H9 (cell line): ENCODE results near the gene MGMT. TPM values are rescaled to one million over a fixed set of nuclear protein-coding genes. Genes with fewer than 3 reads are reported as not detected.
A peak's percentile ranks its signal among the peaks of the same experiment; 100 is the strongest.

Experiments used
- DNase-seq: peaks from one replicate; pipeline ENCODE4 v3.0.0-alpha.2; 2017
- H2AFZ ChIP-seq: one replicate; pipeline ENCODE4 v1.6.1; 2013; ENCODE audit warnings: mild to moderate bottlenecking, low read length, control low read depth, moderate library complexity
- H2AK5ac ChIP-seq: 2 replicates; pipeline ENCODE4 v1.6.1; 2013; ENCODE audit warnings: low read length, control low read depth, mixed read lengths; ENCODE audit not compliant: insufficient read length
- H2BK120ac ChIP-seq: one replicate; pipeline ENCODE4 v1.6.1; 2013; ENCODE audit warnings: low read depth, mild to moderate bottlenecking, low read length, control low read depth, inconsistent platforms; ENCODE audit not compliant: poor library complexity, severe bottlenecking
- H2BK12ac ChIP-seq: 2 replicates; pipeline ENCODE4 v1.6.1; 2013; ENCODE audit warnings: low read length, control low read depth, mixed read lengths, low read depth; ENCODE audit not compliant: insufficient read length
- H2BK15ac ChIP-seq: 2 replicates; pipeline ENCODE4 v1.6.1; 2013; ENCODE audit warnings: low read depth, low read length, control low read depth
- H2BK20ac ChIP-seq: one replicate; pipeline ENCODE4 v1.6.1; 2013; ENCODE audit warnings: low read depth, mild to moderate bottlenecking, low read length, control low read depth, inconsistent platforms; ENCODE audit not compliant: poor library complexity, severe bottlenecking
- H2BK5ac ChIP-seq: 2 replicates; pipeline ENCODE4 v1.6.1; 2013; ENCODE audit warnings: low read length, control low read depth, mixed read lengths; ENCODE audit not compliant: insufficient read length
- H3K14ac ChIP-seq: 2 replicates; pipeline ENCODE4 v1.6.1; 2013; ENCODE audit warnings: low read length, control low read depth; ENCODE audit not compliant: insufficient read depth
- H3K18ac ChIP-seq: 2 replicates; pipeline ENCODE4 v1.6.1; 2013; ENCODE audit warnings: low read depth, mild to moderate bottlenecking, mixed read lengths, low read length, control low read depth; ENCODE audit not compliant: insufficient read length
- H3K23ac ChIP-seq: 2 replicates; pipeline ENCODE4 v1.6.1; 2013; ENCODE audit warnings: low read length, control low read depth, mixed read lengths, low read depth; ENCODE audit not compliant: insufficient read length
- H3K23me2 ChIP-seq: 2 replicates; pipeline ENCODE4 v1.6.1; 2013; ENCODE audit warnings: low read depth, mild to moderate bottlenecking, mixed read lengths, low read length, control low read depth; ENCODE audit not compliant: insufficient read length, poor library complexity, severe bottlenecking
- H3K27ac ChIP-seq: 2 replicates; pipeline ENCODE4 v1.5.1; 2013; ENCODE audit warnings: low read length, control low read depth, mixed read lengths, low read depth; ENCODE audit not compliant: insufficient read length
- H3K27me3 ChIP-seq: 2 replicates; pipeline ENCODE4 v1.6.1; 2013; ENCODE audit warnings: low read length, control low read depth, inconsistent platforms; ENCODE audit not compliant: insufficient read depth
- H3K4ac ChIP-seq: 2 replicates; pipeline ENCODE4 v1.6.1; 2013; ENCODE audit warnings: low read depth, mild to moderate bottlenecking, control low read depth, inconsistent platforms, low read length, moderate library complexity
- H3K4me1 ChIP-seq: 2 replicates; pipeline ENCODE4 v1.6.1; 2013; ENCODE audit warnings: low read length, control low read depth, inconsistent platforms; ENCODE audit not compliant: insufficient read depth
- H3K4me2 ChIP-seq: 2 replicates; pipeline ENCODE4 v1.6.1; 2013; ENCODE audit warnings: low read length, control low read depth, mixed read lengths; ENCODE audit not compliant: insufficient read length, insufficient read depth
- H3K56ac ChIP-seq: 2 replicates; pipeline ENCODE4 v1.6.1; 2013; ENCODE audit warnings: low read depth, mild to moderate bottlenecking, mixed read lengths, low read length, control low read depth; ENCODE audit not compliant: insufficient read length
- H3K79me1 ChIP-seq: 2 replicates; pipeline ENCODE4 v1.6.1; 2013; ENCODE audit warnings: low read depth, mild to moderate bottlenecking, moderate library complexity, low read length, control low read depth, inconsistent platforms; ENCODE audit not compliant: insufficient read depth, poor library complexity, severe bottlenecking
- H3K79me2 ChIP-seq: 2 replicates; pipeline ENCODE4 v1.6.1; 2013; ENCODE audit warnings: low read length, control low read depth, inconsistent platforms; ENCODE audit not compliant: insufficient read depth
- H3K9ac ChIP-seq: 2 replicates; pipeline ENCODE4 v1.6.1; 2013; ENCODE audit warnings: low read length, control low read depth, mixed read lengths; ENCODE audit not compliant: insufficient read length; ENCODE audit errors: extremely low read depth
- H3K9me3 ChIP-seq: one replicate; pipeline ENCODE4 v1.6.1; 2013; ENCODE audit warnings: low read depth, low read length, inconsistent platforms; ENCODE audit not compliant: control insufficient read depth
- H3T11ph ChIP-seq: one replicate; pipeline ENCODE4 v1.6.1; 2013; ENCODE audit warnings: mild to moderate bottlenecking, low read length, control low read depth, inconsistent platforms
- H4K20me1 ChIP-seq: one replicate; pipeline ENCODE4 v1.6.1; 2013; ENCODE audit not compliant: control insufficient read depth, insufficient read length, insufficient read depth
- H4K5ac ChIP-seq: 2 replicates; pipeline ENCODE4 v1.6.1; 2013; ENCODE audit warnings: low read depth, mild to moderate bottlenecking, mixed read lengths, low read length, control low read depth; ENCODE audit not compliant: insufficient read length
- H4K8ac ChIP-seq: replicated peaks from 2 replicates; pipeline ENCODE4 v1.6.1; 2013; ENCODE audit warnings: low read length, control low read depth, mixed read lengths, low read depth; ENCODE audit not compliant: insufficient read length
- H4K91ac ChIP-seq: 2 replicates; pipeline ENCODE4 v1.6.1; 2013; ENCODE audit warnings: low read depth, mild to moderate bottlenecking, moderate library complexity, mixed read lengths, low read length, control low read depth; ENCODE audit not compliant: insufficient read length
- H3K27ac Mint-ChIP-seq, 3 experiments: 2 replicates in 2 of 3; 3 replicates in 1 of 3; pipeline ENCODE4 v1.8.0; 2020 to 2021; ENCODE audit warnings: mixed read lengths in 3 of 3, mild to moderate bottlenecking in 1 of 3, moderate library complexity in 1 of 3
- H3K27me3 Mint-ChIP-seq: 2 replicates; pipeline ENCODE4 v1.8.0; 2021; ENCODE audit warnings: low read depth, mild to moderate bottlenecking, moderate library complexity, mixed read lengths
- H3K36me3 Mint-ChIP-seq, 3 experiments: 2 replicates in 2 of 3; 3 replicates in 1 of 3; pipeline ENCODE4 v1.8.0; 2020 to 2021; ENCODE audit warnings: low read depth in 3 of 3, mixed read lengths in 3 of 3; ENCODE audit not compliant: insufficient read depth in 1 of 3
- H3K4me1 Mint-ChIP-seq, 2 experiments: 2 replicates each; pipeline ENCODE4 v1.8.0; 2020; ENCODE audit warnings: mixed read lengths in 2 of 2
- H3K4me3 Mint-ChIP-seq, 2 experiments: 2 replicates in 1 of 2; 3 replicates in 1 of 2; pipeline ENCODE4 v1.8.0; 2020 to 2021; ENCODE audit warnings: mild to moderate bottlenecking in 2 of 2, mixed read lengths in 2 of 2, moderate library complexity in 1 of 2
- H3K9me3 Mint-ChIP-seq, 2 experiments: 2 replicates in 1 of 2; 3 replicates in 1 of 2; pipeline ENCODE4 v1.8.0; 2020; ENCODE audit warnings: mild to moderate bottlenecking in 2 of 2, mixed read lengths in 2 of 2, moderate library complexity in 1 of 2
- CTCF ChIP-seq: fragments of 200-600 bp; sonication (generic); conservative IDR thresholded peaks from 3 replicates; pipeline ENCODE4 v1.8.0; 2021; ENCODE audit warnings: antibody characterized with exemption, mild to moderate bottlenecking
- WGBS: extraction: QIAGEN DNeasy Blood & Tissue Kit; methylation state at CpG from one replicate; pipeline ENCODE4 v1.1.7; 2013; ENCODE audit warnings: missing lambda C conversion rate, low lambda C conversion rate, mixed read lengths; ENCODE audit not compliant: insufficient read length; ENCODE audit errors: extremely low coverage; 5-methylcytosine and 5-hydroxymethylcytosine counted together
- total RNA-seq: library from RNA; stranded (reverse); gene quantifications from 2 replicates; pipeline ENCODE4 v1.2.1, GENCODE V29; 2021

The MGMT gene
- total RNA-seq, 1 experiment from 2014 or later: 18.4 TPM

GRCh38 chr10:129653428-129653827 is 186.4 kb downstream of the MGMT start:
- no CpG with 5 or more reads among the region's 8 CpGs for whole genome bisulfite sequencing
- Mint-ChIP-seq H3K4me1 (peaks cover 14 to 15% of the 10 kb centered on the region in 2 experiments), H3K36me3 (no peaks in the 10 kb centered on the region; a peak in 1 of 7 replicates), H3K9me3 (no peaks in the 10 kb centered on the region), H3K27ac (peak overlapping the region in 2 of 3 experiments; percentile 65 to 96; a peak in 5 of 7 replicates), H3K4me3 (no peak overlapping the region), H3K27me3 (no peaks in the 10 kb centered on the region)
- Histone ChIP-seq H3K4ac (no peak overlapping the region), H4K20me1 (no peaks in the 10 kb centered on the region), H3K9ac (no peak overlapping the region), H3K23ac (no peak overlapping the region), H2AFZ (no peak overlapping the region), H4K5ac (no peak overlapping the region), H3K27ac (no peak overlapping the region), H2BK12ac (no peak overlapping the region), H3K4me1 (no peaks in the 10 kb centered on the region), H4K91ac (no peak overlapping the region), H3K4me2 (no peak overlapping the region), H3K27me3 (no peaks in the 10 kb centered on the region), H2AK5ac (no peak overlapping the region), H3K23me2 (no peaks in the 10 kb centered on the region), H2BK5ac (no peak overlapping the region), H2BK120ac (no peak overlapping the region), H3K79me1 (no peaks in the 10 kb centered on the region), H3K18ac (no peak overlapping the region), H3K56ac (no peak overlapping the region), H3T11ph (no peak overlapping the region), H3K9me3 (no peaks in the 10 kb centered on the region), H4K8ac (no peak overlapping the region), H2BK15ac (no peak overlapping the region), H3K79me2 (no peaks in the 10 kb centered on the region), H2BK20ac (no peak overlapping the region), H3K14ac (no peak overlapping the region; the same call in 1 of the 2 replicates)
- no peak for DNase-seq
- TF ChIP-seq CTCF: no peak
